ENCODE data around the gene TUBGCP4. TPM values are rescaled to one million over a fixed set of nuclear protein-coding genes. Genes with fewer than 3 reads are reported as not detected.

Gene TUBGCP4
- total RNA-seq, 1 experiment from 2014 or later = 23.5 TPM

DNA sequence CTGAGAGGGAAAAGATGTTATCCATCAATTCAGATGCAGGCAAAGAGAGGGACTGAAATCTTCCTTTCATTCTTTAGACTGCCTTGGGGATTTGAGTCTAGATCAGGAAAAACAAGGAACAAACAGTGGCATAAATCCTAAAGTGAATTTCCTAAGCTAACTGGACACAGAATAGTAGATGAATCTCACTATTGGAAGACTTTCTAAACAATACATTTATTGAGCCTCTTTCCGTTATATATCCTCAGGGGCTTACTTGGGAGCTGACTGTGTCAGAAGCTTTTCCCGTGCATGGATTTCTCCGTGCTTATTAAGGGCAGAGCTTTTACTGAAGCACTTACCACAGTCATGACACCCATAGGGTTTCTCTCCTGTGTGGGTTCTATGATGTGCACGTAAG is 10.1 kb upstream of the TUBGCP4 start:
- H3T11ph ChIP-seq (ENCODE audit: low read length) = no peak overlapping the region
- no peak overlapping the region for H2BK12ac ChIP-seq (ENCODE audit: insufficient read length, low read depth, low read length)
- no peaks in the 10 kb centered on the region for H3K23me2 ChIP-seq (ENCODE audit: insufficient read length, low read depth, low read length, poor library complexity, severe bottlenecking)
- no peak overlapping the region for H3K27ac ChIP-seq (ENCODE audit: insufficient read length, low read depth, low read length)
- Mint-ChIP-seq H3K4me3 (no peak overlapping the region), H3K4me1 (no peaks in the 10 kb centered on the region), H3K27me3 (ENCODE audit: low read depth) (no peaks in the 10 kb centered on the region), H3K27ac (no peak overlapping the region), H3K36me3 (ENCODE audit: insufficient read depth in 1 of 3, low read depth in 3 of 3) (peaks cover 76 to 79% (median 79%) of the 10 kb centered on the region in 3 experiments), H3K9me3 (peaks cover 33 to 47% of the 10 kb centered on the region in 2 experiments)
- no peak overlapping the region for H4K8ac ChIP-seq (replicated peaks; ENCODE audit: insufficient read length, low read depth, low read length)
- no peaks in the 10 kb centered on the region for H3K4me1 ChIP-seq (ENCODE audit: insufficient read depth, low read length)
- H3K9ac ChIP-seq (ENCODE audit: extremely low read depth, insufficient read length, low read length) = no peak overlapping the region
- no peak overlapping the region for H2AFZ ChIP-seq (ENCODE audit: low read length)
- H3K4me2 ChIP-seq (ENCODE audit: insufficient read depth, insufficient read length, low read length) = no peak overlapping the region
- TF ChIP-seq, protein P1, sequence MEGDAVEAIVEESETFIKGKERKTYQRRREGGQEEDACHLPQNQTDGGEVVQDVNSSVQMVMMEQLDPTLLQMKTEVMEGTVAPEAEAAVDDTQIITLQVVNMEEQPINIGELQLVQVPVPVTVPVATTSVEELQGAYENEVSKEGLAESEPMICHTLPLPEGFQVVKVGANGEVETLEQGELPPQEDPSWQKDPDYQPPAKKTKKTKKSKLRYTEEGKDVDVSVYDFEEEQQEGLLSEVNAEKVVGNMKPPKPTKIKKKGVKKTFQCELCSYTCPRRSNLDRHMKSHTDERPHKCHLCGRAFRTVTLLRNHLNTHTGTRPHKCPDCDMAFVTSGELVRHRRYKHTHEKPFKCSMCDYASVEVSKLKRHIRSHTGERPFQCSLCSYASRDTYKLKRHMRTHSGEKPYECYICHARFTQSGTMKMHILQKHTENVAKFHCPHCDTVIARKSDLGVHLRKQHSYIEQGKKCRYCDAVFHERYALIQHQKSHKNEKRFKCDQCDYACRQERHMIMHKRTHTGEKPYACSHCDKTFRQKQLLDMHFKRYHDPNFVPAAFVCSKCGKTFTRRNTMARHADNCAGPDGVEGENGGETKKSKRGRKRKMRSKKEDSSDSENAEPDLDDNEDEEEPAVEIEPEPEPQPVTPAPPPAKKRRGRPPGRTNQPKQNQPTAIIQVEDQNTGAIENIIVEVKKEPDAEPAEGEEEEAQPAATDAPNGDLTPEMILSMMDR (conservative IDR thresholded peaks at IDR 0.05) = no peak
- H2BK5ac ChIP-seq (ENCODE audit: insufficient read length, low read length) = no peak overlapping the region
- no peak overlapping the region for H2AK5ac ChIP-seq (ENCODE audit: insufficient read length, low read length)
- no peak overlapping the region for H2BK20ac ChIP-seq (ENCODE audit: low read depth, low read length, poor library complexity, severe bottlenecking)
- no peak overlapping the region for H3K56ac ChIP-seq (ENCODE audit: insufficient read length, low read depth, low read length)
- no peak overlapping the region for H4K5ac ChIP-seq (ENCODE audit: insufficient read length, low read depth, low read length)
- no peaks in the 10 kb centered on the region for H3K27me3 ChIP-seq (ENCODE audit: insufficient read depth, low read length)
- H4K20me1 ChIP-seq (ENCODE audit: control insufficient read depth, insufficient read depth, insufficient read length) = no peaks in the 10 kb centered on the region
- no peak overlapping the region for H2BK15ac ChIP-seq (ENCODE audit: low read depth, low read length)
- no peak overlapping the region for H3K23ac ChIP-seq (ENCODE audit: insufficient read length, low read depth, low read length)
- no peak overlapping the region for H3K18ac ChIP-seq (ENCODE audit: insufficient read length, low read depth, low read length)
- DNase-seq = no peak
- H2BK120ac ChIP-seq (ENCODE audit: low read depth, low read length, poor library complexity, severe bottlenecking) = no peak overlapping the region
- no peaks in the 10 kb centered on the region for H3K79me2 ChIP-seq (ENCODE audit: insufficient read depth, low read length)
- no peak overlapping the region for H3K4ac ChIP-seq (ENCODE audit: low read depth, low read length)
- H3K79me1 ChIP-seq (ENCODE audit: insufficient read depth, low read depth, low read length, poor library complexity, severe bottlenecking) = no peaks in the 10 kb centered on the region
- no peak overlapping the region for H3K14ac ChIP-seq (ENCODE audit: insufficient read depth, low read length)
- WGBS (ENCODE audit: extremely low coverage, insufficient read length, low lambda C conversion rate) = no CpG with 5 or more reads among the region's 4 CpGs
- no peak overlapping the region for H4K91ac ChIP-seq (ENCODE audit: insufficient read length, low read depth, low read length)
- peaks cover 30% of the 10 kb centered on the region for H3K9me3 ChIP-seq (ENCODE audit: control insufficient read depth, low read depth, low read length)
